Fibroblast of skin of right quadriceps (primary cell): ENCODE measurements around the gene BRD3.

Experiments
- DNase-seq: peaks from one replicate; pipeline ENCODE4 v3.0.0-alpha.2; 2013

BRD3 gene

DNA sequence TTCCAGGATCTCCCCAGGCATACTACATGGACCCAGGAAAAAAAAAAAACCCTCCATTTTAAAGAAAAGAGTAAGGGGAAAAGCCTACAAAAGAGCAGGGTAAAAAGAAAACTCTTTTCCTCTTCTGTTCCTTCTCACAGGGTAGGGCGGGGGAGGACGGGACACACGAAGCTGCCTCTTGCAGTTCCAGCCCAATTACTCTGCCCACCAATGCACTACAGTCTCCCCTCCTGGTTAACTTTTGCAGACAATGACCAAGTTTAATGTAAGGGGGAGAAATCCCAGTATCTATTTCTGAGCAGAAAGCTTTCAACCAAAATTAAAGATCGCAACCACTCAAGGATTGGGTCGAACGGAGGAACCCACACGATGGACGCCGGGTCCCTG, 1.3 kb downstream of the BRD3 start:
- peak; percentile 12 for DNase-seq

DNA sequence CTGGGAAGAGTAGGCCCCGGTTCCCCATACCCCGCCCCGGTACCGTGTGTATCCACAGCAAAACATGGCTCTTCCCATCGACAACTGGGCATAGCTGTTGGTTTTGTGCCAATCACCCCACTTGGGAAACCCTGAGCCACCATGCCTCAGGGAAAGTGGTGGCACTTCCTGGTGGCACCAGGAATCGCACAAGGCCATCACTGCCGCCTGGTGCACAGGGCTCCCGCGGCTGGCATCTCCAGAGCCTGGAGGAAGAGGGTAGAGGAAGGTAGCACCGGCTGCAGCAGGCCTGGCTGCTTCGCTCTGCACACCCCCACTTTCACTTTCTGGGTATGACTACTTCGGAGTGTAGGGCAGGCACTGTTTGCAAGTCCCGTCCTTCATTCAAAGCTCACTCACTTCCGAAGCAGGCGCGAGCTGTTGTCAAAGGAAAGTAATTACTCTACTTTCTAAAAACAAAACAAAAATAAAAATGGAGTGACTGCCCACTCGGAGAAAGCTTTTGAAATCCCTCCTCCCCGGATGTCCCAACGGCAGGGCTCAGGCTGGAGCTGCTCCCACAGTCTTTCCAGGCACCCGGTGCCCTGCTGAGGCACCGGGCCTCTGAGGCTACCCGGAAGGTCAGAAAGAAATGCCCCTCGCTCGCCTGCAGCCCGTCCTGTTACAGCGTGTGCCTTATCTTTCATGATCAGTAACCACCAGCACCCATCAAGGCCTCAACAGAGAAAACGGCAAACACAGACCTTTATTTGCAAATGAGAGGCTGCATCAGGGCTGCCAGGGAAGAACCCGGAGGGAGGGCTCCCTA, 2.0 kb downstream of the BRD3 start:
- peak; percentile 35 for DNase-seq

DNA sequence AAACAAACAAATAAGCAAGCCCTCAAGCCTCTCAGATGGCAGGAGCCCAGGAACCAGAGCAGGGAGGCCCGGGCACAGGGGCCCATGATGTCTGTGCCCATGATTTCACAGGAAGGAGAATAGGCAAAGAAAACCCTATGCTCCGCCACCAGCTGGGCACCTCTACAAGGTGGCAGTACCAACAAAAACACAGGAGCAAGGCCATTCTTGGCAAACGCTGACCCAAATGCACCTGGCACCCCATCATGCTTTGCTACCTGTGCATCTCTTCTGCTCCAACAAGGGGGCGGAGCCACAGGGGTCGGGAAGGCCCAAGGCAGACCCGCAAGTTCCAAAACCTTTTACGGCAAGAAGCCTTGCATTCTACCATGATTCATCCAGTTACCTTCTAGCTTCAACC, 3.1 kb downstream of the BRD3 start:
- DNase-seq, result no peak

DNA sequence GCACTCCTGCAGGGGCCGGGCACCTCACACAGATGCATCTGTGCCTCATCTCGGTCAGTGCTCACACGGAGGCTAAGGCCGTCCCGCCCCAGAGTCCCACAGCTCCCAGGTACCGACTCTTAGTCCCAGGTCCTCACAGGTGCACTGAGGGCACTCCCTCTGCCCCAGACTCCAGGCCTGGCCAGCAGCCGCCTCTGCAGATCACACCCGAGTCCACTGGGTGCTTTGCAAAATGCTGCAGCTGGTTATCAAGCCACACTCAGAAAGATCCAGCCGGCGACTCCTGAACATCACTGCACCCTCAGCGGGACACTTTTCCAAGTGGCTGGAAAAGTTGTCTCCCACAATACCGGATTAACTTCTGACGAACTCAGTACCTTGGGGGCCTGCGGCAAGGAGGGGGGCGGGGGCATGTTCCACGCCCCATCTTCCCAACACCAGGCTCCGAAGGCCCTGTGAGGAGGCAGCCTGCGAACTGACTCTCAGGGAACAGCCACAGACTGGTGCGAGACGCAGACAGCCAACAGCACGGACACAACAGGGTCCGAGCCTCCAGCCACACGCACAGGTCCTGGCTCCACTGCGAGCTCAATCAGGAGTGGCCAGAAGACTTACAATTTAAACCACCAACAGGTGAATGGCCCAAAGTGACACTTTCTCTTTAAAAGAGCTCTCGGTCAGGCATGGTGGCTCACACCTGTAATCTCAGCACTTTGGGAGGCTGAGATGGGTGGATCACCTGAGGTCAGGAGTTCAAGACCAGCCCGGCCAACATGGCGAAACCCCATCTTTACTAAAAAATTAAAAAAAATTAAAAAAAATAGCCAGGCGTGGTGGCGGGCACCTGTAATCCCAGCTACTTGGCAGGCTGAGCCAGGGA, 4.0 kb downstream of the BRD3 start:
- DNase-seq, result no peak

DNA sequence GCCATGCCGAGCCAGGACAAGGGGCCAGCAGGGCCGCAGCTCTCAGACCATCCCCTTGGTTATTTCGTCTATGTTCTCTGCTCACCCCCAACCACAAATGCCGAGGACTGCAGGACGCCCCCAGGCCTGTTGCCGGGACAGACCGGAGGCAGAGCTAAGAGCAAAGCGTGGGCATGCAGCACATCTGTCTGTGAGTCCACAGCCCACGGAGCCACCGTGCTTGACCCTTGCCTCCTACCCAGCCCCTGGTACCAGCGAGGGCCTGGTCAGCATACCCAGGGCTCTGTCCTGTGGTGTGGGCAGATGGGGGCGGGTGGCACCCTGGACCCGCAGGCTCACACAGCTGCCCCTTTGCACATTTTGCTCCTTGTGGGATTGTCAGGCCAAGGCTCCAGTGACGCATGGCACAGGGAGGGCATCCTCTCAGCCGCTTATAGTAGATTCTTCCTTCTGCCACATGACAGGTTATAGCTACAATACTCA, 4.7 kb downstream of the BRD3 start:
- no peak for DNase-seq

DNA sequence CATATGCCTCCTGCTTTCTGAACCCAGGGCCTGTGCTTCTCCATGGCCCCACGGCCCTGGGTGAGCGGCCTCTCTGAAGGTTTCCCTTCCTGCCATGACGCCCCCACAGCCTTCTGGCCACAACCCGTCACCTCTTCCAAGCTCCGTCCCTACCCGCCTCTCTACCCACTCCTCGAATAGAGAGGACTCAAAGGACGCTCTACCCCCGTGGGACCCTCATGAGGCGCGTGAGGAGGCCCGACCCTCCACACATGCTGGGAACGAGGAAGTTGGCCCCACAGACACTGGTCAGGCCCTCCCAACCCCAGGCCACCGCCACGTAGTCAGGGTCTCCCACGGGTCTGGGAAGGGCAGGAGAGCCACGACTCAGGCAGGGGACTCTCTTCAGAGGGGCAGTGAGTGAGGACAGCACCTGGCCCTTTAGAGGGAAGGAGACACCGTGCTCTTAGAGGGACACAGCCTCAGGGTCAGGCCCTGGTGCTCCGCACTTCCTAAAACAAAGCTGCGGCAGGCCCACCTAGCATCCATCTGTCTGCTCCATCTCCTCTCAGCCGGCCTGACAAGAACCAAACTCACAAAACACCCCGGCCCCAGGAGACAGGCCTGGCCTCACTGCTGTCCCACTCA, 5.3 kb downstream of the BRD3 start:
- DNase-seq, result no peak

DNA sequence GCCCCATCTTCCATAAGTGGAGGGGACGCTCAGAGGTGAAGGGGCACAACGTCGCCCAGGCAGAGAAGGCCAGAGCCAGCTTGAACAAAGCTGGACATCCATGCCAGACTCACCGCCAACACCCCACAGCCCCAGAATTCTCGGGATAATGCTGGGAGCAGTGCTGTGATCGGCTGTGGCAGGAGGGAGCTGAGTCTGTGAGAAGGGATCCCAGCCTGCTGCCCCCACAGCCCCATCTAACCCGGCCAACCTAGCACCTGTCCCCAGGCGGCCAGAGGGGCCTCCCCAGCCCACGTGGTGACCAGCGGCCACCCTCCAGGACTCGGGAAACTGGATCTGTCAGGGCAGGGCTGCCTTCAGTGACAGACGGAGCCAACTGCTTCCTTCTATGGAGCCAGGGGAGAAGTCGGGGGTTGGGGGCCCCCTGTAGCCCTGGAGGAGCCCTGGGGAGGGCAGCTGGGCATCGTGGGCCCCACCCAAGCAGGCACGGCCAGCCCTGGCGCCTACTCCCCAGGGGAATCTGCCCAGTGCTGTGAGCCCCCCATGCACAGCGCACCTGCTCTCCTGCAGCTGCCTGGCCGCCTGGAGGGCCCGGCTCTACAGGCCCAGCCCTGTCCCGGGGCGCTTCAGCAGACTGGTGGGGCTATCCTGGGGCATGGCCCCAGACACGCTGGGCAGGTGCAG, 6.0 kb downstream of the BRD3 start:
- no peak for DNase-seq

DNA sequence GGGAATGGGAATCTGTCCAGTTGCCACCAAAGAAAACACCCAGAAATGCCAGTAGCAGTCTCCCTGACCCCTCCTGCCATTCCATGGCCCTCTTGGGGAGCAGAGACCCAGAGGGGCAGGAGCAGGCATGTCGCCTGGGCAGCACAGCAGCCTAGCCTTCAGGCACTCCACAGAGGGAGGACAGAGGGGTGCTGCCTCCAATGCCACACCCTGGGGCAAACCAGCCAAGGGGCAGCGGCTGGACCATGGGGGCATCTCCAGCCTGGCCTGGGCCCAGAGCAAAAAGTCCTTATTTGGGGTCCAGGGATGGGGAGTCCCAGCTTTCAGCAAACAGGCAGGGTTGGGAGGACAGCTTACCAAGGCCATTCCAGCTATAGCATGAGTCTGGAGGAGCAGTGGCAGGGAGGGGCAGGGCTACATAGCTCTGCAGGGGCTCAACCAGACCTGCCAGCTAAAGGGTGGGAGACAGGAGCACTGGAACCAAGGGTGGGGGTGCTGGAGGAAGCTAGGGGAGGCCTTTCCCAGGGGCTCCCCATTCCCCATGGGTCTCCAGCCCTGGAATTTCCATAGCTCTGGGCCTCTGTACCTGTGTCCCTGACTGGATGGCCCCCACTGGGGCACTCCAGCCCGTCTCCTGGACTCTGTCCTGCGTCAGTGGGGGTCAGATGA, 6.7 kb downstream of the BRD3 start:
- DNase-seq, result no peak

DNA sequence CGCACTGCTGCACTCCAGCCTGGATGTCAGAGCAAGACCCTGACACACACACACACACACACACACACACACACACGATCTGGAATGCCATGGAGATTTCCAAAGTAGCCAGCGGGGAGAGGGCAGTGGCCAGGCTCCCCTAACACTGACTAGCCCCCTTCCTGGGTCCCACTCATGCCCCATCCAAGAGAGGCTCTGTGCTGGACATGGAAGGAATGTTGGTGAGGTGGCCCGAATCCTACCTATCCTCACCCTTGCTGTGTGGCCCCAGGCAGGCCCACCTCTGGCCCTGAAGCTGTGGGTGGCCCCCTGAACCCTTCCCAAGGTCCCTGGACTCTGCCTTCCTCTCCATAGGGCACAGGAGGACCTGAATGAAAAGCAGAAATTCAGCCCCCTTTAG, 7.3 kb downstream of the BRD3 start:
- no peak for DNase-seq

DNA sequence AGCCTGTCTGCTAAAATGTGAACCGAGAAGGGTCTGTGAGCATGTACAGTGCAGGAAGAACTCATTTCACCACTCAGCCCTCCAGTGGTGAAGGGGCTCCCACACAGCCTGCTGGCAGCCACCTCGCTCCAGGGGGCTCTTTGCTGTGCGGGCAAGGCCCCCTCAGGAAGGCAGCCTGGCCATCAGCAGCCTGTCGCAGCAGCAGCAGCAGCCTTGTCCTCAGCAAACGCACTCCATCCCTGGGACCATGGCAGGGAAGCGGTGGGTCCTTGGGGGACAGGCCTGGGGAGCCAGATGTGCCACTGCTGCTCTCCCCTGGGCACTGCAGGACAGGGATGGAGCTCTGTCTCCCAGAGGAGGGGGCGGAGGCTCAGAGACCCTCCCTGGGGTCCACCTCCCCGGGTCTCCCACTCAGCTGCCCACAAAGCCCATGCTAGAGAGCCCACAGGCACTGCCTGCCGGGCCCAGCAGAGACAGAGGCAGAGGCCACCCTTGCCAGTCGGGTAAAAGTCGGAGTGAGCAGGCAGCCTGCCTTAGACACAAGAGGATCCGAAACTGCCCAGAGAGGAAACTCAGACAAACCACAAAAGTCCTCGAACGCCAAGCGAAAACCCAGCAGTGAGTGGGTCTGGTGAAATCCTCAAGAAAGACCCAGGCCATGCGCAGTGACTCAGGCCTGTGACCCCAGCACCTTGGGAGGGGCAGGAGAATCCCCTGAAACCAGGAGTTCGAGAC, 8.0 kb downstream of the BRD3 start:
- DNase-seq, result no peak

DNA sequence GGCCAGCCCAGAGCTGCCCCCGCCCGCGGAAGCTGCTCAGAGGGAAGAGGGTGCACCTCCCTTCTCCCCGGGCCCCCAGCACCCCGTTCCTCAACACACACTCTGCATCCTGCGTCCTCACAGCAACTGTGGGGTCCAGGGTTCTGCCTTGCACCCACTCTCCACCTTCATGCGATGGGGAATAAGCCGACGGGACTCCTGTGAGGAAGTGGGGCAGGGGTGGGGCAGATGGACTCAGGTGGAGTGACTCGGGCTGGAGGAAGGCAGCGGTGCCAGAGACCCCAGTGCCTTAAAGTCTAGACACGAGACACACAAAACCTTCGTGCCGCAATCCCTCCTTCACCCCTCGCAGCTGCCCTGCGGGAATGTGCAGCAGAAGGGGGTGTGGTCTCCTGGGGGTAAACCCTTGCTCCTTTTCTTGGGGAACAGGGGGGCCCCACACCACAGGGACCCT, 8.6 kb downstream of the BRD3 start:
- no peak for DNase-seq

DNA sequence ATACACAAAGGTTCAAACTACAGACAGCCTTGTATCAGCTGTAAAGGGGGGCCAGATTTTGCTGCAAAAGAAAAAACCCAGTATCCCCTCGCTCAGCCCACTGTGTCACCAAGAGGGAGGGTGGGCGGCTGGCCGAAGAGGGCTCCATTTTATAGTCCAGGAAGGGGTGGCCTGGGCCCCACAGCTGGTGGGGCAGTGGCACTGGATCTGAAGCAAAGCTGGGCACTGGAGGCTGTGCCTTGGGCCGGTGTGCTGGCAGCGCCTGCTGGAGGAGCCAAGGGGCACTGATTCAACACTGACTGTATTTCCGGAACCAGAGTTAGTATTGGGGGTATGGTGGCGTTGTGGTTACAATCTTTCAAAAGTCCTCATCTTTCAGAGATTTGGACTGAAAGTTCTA, 9.1 kb downstream of the BRD3 start:
- peak; percentile 10 for DNase-seq

DNA sequence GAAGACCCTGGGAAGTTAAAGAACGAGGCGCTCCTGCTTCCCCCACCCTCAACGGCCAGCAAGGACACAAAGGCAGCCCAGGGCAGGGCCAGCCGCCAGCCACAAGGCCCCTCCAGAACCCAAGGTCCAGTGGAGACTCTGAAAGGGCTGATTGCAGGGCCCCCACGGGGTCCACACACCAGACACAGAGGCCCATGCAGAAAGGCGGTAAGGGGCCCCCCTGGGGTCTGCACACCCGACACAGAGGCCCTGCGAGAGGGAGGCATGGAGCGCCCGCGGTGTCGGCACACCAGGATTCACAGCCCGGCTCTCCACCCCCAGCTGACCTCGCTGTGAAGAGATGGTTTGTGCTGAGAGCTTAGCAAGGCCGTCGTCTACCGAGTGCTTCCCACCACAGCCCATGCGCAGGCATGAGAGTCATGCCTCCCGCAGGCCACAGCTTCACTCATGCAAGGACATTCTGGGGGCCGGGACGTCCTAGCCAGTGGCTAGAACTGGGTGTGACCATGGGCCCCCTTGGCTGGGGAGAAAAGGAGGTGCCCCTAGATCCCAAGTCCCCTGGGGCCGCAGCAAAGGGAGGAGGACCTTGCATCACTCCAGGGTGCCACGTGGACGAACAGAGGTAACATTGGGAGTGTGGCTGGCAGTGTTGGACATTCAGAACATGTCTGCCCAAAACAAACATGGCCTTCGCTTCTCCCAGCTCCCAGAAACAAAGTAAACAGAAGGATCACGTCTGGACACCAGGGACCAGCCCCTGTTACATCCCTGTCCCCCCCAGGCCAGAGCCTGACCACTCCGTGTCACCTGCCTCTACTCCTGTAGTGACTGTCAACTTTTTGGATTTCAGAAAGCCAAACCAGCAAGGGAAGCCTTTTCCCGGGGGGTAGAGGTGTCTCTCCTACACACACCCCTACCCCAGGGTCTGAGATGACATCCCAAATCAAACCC, 9.8 kb downstream of the BRD3 start:
- DNase-seq, result no peak

DNA sequence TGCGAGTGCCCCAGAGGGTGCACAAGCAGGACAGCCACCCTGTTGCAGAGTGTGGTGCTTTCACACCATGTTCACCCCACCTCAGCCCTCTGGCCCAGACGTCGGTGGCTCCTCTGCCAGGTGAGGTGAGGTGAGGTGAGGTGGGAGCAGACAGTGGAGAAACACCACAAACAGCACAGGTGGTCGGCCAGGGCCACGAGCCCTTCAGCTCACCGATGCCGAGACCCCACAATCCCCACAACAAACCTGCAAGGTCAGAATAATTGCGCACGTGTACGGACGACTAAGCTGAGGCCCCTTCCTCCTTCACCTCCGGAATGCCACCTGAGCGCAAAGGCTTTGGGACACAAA, 10.5 kb downstream of the BRD3 start:
- DNase-seq, result no peak

DNA sequence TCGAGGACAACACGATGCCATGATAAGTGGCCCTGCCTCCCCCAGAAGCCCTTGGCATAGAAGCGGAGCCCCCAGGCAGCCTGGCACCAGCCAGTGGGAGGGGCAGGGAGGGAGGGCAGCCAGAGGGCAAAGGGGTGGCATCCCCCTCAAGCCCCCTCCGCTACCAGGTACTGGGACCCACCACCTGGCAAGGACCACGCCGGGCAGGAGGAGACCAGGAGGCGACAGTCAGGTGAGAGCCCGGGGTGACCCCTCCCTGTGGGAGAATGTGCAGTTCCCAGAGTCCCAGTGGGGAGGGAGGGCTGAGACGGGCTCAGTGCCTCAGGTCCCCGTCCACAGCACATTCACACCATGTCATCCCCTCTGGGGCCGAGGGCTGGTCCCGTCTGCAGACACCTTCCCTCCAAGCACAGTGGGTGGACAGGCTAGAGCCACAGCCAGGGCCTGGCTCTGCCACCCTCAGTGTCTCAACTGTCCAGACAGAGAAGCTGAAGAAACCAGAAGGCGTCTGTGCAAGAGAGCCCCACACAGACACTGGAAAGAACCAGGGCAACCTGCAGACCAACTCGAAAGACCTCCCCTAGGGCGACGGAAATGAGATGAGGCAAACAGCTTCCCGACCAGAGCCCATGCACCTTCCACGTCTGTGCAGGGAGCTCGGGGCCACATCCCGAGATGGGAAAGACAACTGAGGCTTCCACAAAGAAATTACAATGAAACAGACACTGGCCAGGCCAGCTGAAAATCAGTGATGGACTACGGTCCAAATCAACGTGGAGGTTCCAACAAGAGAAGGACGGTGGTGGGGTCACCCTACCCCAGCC, 11.1 kb downstream of the BRD3 start:
- DNase-seq, result no peak

DNA sequence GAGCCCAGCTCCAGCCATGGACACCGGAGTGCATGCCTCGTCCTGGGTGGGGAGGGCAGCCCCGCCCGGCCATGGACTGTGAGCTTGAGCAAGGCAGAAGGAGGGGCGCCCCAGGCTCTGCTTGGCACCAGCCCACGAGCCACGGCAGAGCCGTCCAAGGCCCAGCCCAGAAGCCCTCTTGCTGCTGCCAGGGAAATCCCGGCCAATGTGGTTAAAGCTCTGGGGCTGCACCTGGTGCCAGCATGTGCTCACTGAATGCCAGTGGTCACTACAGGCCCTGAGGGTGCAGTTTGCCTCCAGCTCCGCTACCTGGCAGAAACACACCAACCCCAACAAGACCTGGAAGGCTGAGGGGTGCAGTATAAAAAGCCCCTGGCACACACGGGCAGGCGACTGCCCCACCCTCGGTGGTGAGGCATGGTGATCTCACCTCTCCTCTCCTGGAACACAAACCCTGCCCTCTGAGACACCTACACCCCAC, 11.8 kb downstream of the BRD3 start:
- DNase-seq, result peak; percentile 11

DNA sequence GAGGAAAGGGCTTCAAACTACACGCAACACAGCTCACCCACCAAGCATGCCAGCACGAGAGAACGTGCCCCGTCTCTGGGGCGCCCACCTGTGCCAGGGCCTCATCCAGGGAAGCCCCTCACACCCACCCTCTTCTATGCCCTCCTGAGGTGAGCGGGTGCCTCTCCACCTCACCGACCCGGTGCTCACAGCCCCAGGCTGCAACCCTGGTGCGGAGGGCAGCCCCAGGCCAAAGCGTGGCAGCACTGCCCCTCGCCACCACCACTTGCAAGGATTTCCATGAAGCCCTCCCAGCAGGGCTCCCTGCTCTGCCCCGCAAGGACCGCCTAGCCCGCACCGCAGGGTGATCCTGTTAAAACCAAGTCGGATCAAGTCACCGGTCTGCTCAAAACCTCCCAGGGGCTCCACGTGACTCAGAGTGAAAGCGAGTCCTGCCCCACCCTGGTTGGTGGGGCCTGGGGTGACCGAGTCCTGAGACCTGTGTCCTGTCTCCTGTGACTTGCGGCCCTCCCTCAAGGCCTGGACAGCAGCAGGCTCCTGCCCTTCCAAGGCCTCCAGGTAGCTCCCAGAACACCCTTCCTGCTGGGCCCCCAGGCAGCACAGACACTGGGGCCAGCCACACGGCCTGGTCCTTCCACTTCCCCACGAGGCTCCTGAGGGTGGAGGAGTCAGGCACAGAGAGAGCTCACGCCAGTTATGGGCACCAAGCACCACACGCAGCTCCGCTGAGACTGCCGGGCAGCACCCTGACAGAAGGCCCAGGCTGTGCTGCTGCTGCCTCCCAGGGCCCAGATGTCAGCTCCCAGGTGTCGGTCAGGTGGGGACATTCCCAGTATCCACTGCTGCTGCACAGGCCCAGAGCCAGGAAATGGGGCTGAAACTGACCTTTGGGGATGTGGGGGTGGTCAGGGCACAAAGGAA, 12.7 kb downstream of the BRD3 start:
- no peak for DNase-seq
